Putamen (tissue), 1 donor: ENCODE measurements around the gene XBP1.
A peak's percentile ranks its signal among the peaks of the same experiment; 100 is the strongest.
"Not testable (repeated sequence)": the region's sequence is repeated elsewhere in the genome, so short reads cannot be mapped to it uniquely, and the experiment has no call there.

Source experiments
- DNase-seq: peaks from one replicate; pipeline ENCODE4 v3.0.0-alpha.2; 2016; ENCODE audit warnings: low spot score

The XBP1 gene

GRCh38 chr22:28817919-28818859, 17.8 kb upstream of the XBP1 start:
- no peak for DNase-seq

- no peak for DNase-seq
Observed at GRCh38 chr22:28817064-28817463, 16.7 kb upstream of the XBP1 start.

GRCh38 chr22:28815729-28816128, 15.4 kb upstream of the XBP1 start:
- no peak for DNase-seq

GRCh38 chr22:28815111-28815510, 14.7 kb upstream of the XBP1 start:
- DNase-seq, result no peak

GRCh38 chr22:28813772-28814518, 13.6 kb upstream of the XBP1 start:
- DNase-seq, result no peak

GRCh38 chr22:28812516-28812915, 12.1 kb upstream of the XBP1 start:
- DNase-seq, result no peak

- no peak for DNase-seq
Observed at GRCh38 chr22:28810821-28811491, 10.6 kb upstream of the XBP1 start.

- DNase-seq, result no peak
Observed at GRCh38 chr22:28808716-28809355, 8.5 kb upstream of the XBP1 start.

GRCh38 chr22:28805426-28805825, 5.1 kb upstream of the XBP1 start:
- DNase-seq, result not testable (repeated sequence)

GRCh38 chr22:28802595-28803123, 2.3 kb upstream of the XBP1 start:
- DNase-seq, result no peak

GRCh38 chr22:28801845-28802594, 1.7 kb upstream of the XBP1 start:
- DNase-seq, result no peak

- DNase-seq, result peak; percentile 35
Observed at GRCh38 chr22:28799606-28800307, 612 bp downstream of the XBP1 start.

- no peak for DNase-seq
Observed at GRCh38 chr22:28798810-28799605, 1.4 kb downstream of the XBP1 start.

- no peak for DNase-seq
Observed at GRCh38 chr22:28795932-28796856, 4.2 kb downstream of the XBP1 start.

- DNase-seq, result no peak
Observed at GRCh38 chr22:28795071-28795693, 5.2 kb downstream of the XBP1 start.

GRCh38 chr22:28793976-28794584, 6.3 kb downstream of the XBP1 start:
- DNase-seq, result no peak
